Choroid plexus epithelial cell (primary cell): Measurements from ENCODE around the gene TRAK1.

ENCODE experiments used
- DNase-seq: peaks from one replicate; pipeline ENCODE4 v3.0.0-alpha.2; 2010; ENCODE audit warnings: low read depth
- H3K4me3 ChIP-seq: 2 replicates; pipeline ENCODE4 v1.5.1; 2011; ENCODE audit warnings: low read depth, mild to moderate bottlenecking, control low read depth, low read length, moderate library complexity
- TF ChIP-seq, protein P1 (sequence below): conservative IDR thresholded peaks from 2 replicates; pipeline ENCODE4 v1.5.1; 2011; ENCODE audit warnings: low read depth, mild to moderate bottlenecking, control low read depth, inconsistent platforms, low read length, moderate library complexity

TRAK1 gene

DNA sequence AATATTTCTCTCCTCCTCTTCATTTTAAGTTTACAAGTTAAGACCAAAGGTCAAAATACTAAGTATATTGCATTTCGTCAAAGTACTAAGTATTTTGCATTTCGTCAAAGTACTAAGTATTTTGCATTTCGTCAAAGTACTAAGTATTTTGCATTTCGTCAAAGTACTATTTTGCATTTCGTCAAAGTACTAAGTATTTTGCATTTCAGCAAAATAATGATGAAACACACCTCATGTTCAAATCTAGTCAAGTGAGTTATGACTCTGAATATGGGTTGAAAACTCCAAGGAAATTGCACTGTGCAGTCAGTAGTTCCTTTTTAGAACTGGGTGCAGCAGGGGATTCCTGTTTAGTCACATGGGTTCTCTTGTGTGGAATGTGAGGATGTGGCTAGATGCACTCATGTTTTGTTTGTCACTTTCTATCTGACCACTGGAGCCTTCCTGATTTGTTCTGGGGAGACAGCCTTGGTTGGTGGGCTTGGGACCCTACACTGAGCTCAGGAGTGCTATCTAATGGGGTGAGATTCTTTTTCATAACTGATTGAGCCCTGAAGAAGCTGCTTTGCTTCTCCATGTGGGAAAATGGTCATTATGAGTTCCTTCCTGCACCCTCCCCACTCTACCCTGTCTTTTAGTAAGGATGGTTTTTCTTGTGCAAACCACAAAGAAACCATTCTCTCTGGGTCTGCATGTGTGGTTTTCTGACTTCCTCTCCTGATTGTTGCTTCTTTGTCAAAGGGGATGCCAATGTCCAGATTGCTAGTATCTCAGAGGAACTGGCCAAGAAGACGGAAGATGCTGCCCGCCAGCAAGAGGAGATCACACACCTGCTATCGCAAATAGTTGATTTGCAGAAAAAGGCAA lies 101.4 kb downstream of the TRAK1 start:
- TF ChIP-seq, protein P1, sequence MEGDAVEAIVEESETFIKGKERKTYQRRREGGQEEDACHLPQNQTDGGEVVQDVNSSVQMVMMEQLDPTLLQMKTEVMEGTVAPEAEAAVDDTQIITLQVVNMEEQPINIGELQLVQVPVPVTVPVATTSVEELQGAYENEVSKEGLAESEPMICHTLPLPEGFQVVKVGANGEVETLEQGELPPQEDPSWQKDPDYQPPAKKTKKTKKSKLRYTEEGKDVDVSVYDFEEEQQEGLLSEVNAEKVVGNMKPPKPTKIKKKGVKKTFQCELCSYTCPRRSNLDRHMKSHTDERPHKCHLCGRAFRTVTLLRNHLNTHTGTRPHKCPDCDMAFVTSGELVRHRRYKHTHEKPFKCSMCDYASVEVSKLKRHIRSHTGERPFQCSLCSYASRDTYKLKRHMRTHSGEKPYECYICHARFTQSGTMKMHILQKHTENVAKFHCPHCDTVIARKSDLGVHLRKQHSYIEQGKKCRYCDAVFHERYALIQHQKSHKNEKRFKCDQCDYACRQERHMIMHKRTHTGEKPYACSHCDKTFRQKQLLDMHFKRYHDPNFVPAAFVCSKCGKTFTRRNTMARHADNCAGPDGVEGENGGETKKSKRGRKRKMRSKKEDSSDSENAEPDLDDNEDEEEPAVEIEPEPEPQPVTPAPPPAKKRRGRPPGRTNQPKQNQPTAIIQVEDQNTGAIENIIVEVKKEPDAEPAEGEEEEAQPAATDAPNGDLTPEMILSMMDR, result no peak
- DNase-seq, result peak; percentile 66
- H3K4me3 ChIP-seq, result no peak overlapping the region

DNA sequence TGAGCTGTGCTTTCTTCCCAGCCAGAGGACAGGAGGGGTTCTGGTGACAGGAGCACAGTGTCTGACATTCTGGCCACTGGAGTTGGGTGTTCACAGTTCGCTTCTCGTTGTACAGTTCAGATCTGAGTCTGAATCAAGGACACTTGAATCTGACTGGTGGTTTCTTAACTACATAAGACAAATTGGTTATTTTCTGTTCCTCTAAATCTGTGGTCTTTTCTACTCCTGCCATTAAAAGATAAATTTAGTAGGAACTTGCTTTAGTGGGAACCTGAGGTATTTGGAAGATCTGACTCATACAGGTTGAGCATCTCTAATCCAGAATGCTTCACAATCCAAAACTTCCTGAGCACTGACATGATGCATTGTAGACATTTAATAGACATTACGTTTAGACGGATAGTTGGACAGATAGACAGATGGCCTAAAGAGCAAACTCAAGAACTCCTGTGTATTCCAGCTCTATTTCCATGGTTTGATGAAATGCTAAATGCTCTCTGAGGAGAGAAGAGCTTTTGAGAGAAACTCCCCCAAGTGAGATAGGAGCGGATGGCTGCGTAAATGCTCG lies 103.9 kb downstream of the TRAK1 start:
- DNase-seq, result no peak
- TF ChIP-seq, protein P1, result no peak
- no peak overlapping the region for H3K4me3 ChIP-seq

DNA sequence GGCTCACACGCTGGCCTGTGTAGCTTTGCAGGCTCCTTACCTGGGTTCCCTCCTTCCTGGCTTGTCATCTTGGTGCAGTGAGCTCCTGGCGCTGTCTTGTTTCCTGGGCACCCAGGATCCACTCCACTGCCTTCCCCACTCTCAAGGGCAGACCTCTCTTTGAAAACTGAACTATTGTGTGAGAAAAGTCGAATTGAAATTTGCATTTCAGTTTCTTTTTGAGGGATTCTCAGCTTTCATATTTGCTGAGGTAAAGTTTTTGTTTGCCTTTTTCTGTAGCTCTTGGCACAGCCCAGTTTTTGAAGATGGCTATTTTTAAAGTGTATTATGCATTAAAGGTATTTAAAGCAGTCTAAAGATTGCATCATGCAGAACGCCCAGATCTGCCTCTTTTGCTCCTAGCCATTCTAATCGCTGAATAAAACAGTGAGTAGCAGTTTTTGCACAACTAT lies 104.7 kb downstream of the TRAK1 start:
- peak; percentile 51 for DNase-seq
- no peak overlapping the region for H3K4me3 ChIP-seq
- TF ChIP-seq, protein P1, result no peak

DNA sequence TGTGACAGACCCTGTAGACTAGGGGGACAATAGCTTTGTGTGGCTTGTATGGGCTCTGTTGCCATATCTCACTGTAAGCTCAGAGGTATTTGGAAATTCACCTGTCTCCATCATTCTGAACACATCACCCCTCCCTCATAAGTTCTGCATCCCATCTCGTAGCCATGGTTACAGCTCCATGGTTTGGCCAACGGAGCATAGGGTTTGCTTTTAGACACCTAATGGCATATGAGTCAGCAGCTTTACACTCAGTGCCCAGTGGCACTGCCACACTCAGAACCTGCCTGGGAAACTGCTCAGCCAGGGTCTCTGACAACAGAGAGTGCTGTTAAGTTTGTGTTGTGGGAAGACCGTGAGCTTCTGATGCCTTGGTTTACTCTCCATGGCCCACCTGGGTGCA lies 107.6 kb downstream of the TRAK1 start:
- TF ChIP-seq, protein P1, result no peak
- no peak overlapping the region for H3K4me3 ChIP-seq
- no peak for DNase-seq

DNA sequence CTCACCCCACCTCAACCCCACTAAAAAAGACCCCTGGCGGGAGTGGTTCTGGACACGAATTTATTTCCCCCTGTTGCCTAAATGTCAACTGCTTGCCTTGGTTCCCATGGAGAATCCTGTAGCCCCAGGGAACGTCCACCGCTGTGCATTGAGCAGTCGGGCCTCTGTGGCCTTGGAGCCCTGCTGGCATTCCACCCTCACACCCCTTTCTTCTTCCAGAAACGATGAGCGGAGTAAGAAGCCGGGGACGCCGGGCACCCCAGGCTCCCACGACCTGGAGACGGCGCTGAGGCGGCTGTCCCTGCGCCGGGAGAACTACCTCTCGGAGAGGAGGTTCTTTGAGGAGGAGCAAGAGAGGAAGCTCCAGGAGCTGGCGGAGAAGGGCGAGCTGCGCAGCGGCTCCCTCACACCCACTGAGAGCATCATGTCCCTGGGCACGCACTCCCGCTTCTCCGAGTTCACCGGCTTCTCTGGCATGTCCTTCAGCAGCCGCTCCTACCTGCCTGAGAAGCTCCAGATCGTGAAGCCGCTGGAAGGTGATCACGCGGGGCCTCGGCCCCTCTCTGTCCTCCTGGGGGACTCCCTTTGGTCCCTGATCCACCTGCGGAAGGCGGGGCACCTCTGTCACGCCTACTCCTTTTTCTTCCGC lies 111.2 kb downstream of the TRAK1 start:
- TF ChIP-seq, protein P1, result no peak
- no peak overlapping the region for H3K4me3 ChIP-seq
- DNase-seq, result no peak

DNA sequence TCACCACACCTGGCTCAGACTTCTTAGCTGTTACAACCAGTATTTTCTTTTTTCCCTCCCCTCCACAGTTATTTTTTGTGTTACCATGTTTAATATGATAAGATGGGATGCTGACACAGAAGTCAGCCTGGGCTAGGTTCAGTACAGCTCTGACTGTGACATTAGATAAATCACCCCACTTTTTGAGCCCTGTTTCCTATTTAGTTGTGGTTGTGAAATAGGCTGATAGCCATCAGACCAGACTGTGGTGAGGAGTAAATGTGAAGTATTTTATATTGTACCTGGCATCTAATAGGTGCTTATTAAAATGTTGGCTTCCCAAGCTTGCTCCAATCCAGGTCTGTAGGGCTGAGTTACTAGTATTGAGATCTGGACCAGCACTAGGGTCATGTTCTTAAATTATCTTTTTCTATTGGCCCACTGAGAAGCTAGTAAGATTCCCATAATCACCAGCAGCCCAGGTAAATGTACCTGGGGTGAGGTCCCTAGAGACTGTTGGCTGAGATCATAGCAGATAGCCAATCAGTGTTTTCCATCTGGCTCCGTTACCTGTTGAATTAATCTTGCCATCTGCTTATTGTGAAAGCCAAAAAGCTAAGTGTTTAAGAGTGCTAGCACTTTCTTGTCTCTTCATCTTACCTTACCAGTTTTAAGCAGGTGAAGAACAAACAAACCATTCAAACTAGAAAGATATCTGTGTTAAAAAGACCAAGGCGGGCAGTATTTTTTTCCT lies 113.9 kb downstream of the TRAK1 start:
- no peak for DNase-seq
- TF ChIP-seq, protein P1, result no peak
- H3K4me3 ChIP-seq, result no peak overlapping the region
